Choroid plexus epithelial cell (primary cell): ENCODE data around the gene EGFR.
A peak's percentile ranks its signal among the peaks of the same experiment; 100 is the strongest.

ENCODE experiments used
- DNase-seq: peaks from one replicate; pipeline ENCODE4 v3.0.0-alpha.2; 2010; ENCODE audit warnings: low read depth
- H3K4me3 ChIP-seq: 2 replicates; pipeline ENCODE4 v1.5.1; 2011; ENCODE audit warnings: low read depth, mild to moderate bottlenecking, control low read depth, low read length, moderate library complexity
- TF ChIP-seq, protein P1 (sequence below): conservative IDR thresholded peaks from 2 replicates; pipeline ENCODE4 v1.5.1; 2011; ENCODE audit warnings: low read depth, mild to moderate bottlenecking, control low read depth, inconsistent platforms, low read length, moderate library complexity

EGFR gene

DNA sequence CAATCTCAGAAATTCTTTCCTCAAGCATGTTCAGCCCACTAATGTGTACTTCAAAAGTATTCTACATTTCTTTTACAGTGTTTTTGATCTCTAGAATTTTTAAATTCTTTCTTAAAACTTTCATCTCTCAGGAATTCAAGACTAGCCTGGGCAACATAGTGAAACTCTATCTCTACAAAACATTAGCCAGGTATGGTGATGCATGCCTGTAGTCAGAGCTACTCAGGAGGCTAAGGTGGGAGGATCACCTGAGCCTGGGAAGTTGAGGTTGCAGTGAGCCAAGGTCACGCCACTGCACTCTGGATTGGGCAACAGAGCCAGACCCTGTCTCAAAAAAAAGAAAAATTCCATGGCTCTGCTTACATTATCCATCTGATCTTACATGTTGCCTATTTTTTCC lies 5.0 kb upstream of the EGFR start:
- no peak for DNase-seq
- TF ChIP-seq, protein P1, sequence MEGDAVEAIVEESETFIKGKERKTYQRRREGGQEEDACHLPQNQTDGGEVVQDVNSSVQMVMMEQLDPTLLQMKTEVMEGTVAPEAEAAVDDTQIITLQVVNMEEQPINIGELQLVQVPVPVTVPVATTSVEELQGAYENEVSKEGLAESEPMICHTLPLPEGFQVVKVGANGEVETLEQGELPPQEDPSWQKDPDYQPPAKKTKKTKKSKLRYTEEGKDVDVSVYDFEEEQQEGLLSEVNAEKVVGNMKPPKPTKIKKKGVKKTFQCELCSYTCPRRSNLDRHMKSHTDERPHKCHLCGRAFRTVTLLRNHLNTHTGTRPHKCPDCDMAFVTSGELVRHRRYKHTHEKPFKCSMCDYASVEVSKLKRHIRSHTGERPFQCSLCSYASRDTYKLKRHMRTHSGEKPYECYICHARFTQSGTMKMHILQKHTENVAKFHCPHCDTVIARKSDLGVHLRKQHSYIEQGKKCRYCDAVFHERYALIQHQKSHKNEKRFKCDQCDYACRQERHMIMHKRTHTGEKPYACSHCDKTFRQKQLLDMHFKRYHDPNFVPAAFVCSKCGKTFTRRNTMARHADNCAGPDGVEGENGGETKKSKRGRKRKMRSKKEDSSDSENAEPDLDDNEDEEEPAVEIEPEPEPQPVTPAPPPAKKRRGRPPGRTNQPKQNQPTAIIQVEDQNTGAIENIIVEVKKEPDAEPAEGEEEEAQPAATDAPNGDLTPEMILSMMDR, result no peak
- no peak overlapping the region for H3K4me3 ChIP-seq

DNA sequence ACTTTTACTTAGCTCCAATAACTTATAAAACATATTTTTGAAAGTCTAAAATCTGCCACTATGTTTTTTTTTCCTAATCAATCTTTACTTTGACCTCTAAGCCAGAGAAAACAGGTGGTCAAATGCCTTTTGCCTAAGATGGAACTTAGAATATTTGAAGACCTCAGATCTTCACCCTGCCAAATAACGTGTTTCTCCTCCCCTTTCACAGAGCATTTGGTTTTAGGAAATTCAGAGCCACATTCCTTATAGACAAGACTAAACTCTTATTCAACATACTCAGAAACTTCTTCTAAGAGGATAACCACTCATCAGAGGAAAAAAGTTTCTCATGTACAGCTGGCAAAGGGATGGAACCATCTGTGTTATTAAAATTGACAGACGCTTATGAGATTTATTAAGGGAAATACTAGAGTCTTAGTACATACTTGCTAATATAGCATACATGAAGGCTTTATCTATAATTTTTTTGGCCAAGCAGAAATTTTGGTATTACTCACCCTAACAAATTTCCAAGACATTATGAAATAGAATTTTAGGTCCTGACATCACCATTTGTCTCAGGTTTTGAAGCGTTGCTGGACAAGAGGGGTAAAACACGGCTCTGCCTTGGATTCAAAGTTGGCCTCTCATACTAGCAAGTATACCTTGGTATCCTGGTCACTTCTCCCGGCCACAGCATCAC lies 2.6 kb upstream of the EGFR start:
- no peak for DNase-seq

DNA sequence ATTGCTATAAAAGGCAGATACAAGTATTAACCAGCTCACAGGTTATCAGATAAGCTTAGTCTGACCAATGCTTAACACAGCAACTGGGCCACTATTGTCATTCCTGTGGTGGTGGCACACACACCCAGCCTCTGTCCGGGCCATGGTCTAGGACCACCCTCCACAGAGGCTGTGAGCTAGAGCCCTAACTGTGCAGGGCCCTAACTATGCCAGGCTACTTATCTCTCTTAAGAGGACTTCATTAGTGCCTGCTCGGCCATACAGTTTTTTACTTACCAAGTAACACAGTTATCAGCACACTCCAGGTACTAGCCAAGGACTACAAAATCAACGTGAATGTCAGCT lies 2.1 kb upstream of the EGFR start:
- TF ChIP-seq, protein P1, result no peak

More for the DNA sequence above, 2.6 kb upstream of the EGFR start:
- TF ChIP-seq, protein P1, result no peak
- no peak overlapping the region for H3K4me3 ChIP-seq

GRCh38 chr7:55017841-55018240 lies 976 bp upstream of the EGFR start:
- TF ChIP-seq, protein P1, result no peak
- H3K4me3 ChIP-seq, result peak overlapping the region; percentile 85
- DNase-seq, result no peak

More for the DNA sequence above, 2.1 kb upstream of the EGFR start:
- H3K4me3 ChIP-seq, result no peak overlapping the region
- DNase-seq, result no peak

DNA sequence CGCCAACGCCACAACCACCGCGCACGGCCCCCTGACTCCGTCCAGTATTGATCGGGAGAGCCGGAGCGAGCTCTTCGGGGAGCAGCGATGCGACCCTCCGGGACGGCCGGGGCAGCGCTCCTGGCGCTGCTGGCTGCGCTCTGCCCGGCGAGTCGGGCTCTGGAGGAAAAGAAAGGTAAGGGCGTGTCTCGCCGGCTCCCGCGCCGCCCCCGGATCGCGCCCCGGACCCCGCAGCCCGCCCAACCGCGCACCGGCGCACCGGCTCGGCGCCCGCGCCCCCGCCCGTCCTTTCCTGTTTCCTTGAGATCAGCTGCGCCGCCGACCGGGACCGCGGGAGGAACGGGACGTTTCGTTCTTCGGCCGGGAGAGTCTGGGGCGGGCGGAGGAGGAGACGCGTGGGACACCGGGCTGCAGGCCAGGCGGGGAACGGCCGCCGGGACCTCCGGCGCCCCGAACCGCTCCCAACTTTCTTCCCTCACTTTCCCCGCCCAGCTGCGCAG lies 424 bp downstream of the EGFR start:
- TF ChIP-seq, protein P1, result no peak
- no peak for DNase-seq
- peak overlapping the region; percentile 85 for H3K4me3 ChIP-seq

DNA sequence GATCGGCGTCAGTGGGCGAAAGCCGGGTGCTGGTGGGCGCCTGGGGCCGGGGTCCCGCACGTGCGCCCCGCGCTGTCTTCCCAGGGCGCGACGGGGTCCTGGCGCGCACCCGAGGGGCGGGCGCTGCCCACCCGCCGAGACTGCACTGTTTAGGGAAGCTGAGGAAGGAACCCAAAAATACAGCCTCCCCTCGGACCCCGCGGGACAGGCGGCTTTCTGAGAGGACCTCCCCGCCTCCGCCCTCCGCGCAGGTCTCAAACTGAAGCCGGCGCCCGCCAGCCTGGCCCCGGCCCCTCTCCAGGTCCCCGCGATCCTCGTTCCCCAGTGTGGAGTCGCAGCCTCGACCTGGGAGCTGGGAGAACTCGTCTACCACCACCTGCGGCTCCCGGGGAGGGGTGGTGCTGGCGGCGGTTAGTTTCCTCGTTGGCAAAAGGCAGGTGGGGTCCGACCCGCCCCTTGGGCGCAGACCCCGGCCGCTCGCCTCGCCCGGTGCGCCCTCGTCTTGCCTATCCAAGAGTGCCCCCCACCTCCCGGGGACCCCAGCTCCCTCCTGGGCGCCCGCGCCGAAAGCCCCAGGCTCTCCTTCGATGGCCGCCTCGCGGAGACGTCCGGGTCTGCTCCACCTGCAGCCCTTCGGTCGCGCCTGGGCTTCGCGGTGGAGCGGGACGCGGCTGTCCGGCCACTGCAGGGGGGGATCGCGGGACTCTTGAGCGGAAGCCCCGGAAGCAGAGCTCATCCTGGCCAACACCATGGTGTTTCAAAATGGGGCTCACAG lies 1.1 kb downstream of the EGFR start:
- TF ChIP-seq, protein P1, result peak; percentile 13
- DNase-seq, result no peak
- H3K4me3 ChIP-seq, result peak overlapping the region; percentile 85

- H3K4me3 ChIP-seq, result peak overlapping the region; percentile 85
- TF ChIP-seq, protein P1, result no peak
- peak; percentile 56 for DNase-seq
These were observed 1.7 kb downstream of the EGFR start for GRCh38 chr7:55020466-55020871.
